CD14-positive monocyte (primary cell): ENCODE data around the gene CYP26C1. TPM values are rescaled to one million over a fixed set of nuclear protein-coding genes. Genes with fewer than 3 reads are reported as not detected.

Experiments used
- DNase-seq, 3 donors: peaks; one replicate each; pipeline ENCODE4 v3.0.0-alpha.2; 2011 to 2022
- H2AFZ ChIP-seq: 2 replicates; pipeline ENCODE4 v1.6.0; 2012; ENCODE audit warnings: mild to moderate bottlenecking, low read depth, low read length, inconsistent platforms; ENCODE audit not compliant: insufficient read depth, poor library complexity, severe bottlenecking
- H3K27ac ChIP-seq, 2 donors: 1 replicate in 1 of 2; 2 replicates in 1 of 2; pipeline ENCODE4 v1.5.1; 2012 to 2013; ENCODE audit warnings: low read length in 2 of 2, control low read depth in 1 of 2, inconsistent platforms in 1 of 2, low read depth in 1 of 2, mild to moderate bottlenecking in 1 of 2
- H3K27me3 ChIP-seq, 2 donors: one replicate each; pipeline versions ENCODE4 v1.6.0 to v1.6.1; 2011 to 2013; ENCODE audit warnings: low read length in 2 of 2; ENCODE audit not compliant: control insufficient read depth in 2 of 2, insufficient read depth in 2 of 2
- H3K36me3 ChIP-seq, 2 donors: replicated peaks in 1 of 2; 1 replicate in 1 of 2; 2 replicates in 1 of 2; pipeline versions ENCODE4 v1.5.1 to v1.6.1; 2012 to 2013; ENCODE audit warnings: low read length in 2 of 2, control low read depth in 1 of 2, inconsistent platforms in 1 of 2, mild to moderate bottlenecking in 1 of 2; ENCODE audit not compliant: insufficient read depth in 2 of 2, control insufficient read depth in 1 of 2
- H3K4me1 ChIP-seq, 2 donors: 1 replicate in 1 of 2; 2 replicates in 1 of 2; pipeline versions ENCODE4 v1.5.1 to v1.6.1; 2012 to 2013; ENCODE audit warnings: low read length in 2 of 2, control low read depth in 1 of 2, inconsistent platforms in 1 of 2, mild to moderate bottlenecking in 1 of 2, moderate library complexity in 1 of 2; ENCODE audit not compliant: insufficient read depth in 2 of 2, control insufficient read depth in 1 of 2
- H3K4me2 ChIP-seq: replicated peaks from 2 replicates; pipeline ENCODE3; 2012; ENCODE audit warnings: low read length, moderate library complexity, mild to moderate bottlenecking; ENCODE audit not compliant: poor library complexity, severe bottlenecking; ENCODE audit errors: extremely low read depth
- H3K4me3 ChIP-seq, 3 experiments: fragments of 200-600 bp in 1 of 3; sonication (generic) in 1 of 3; replicated peaks in 1 of 3; 1 replicate in 2 of 3; 2 replicates in 1 of 3; pipeline ENCODE4 v1.5.1; 2011 to 2013; ENCODE audit warnings: low read length in 3 of 3, mild to moderate bottlenecking in 3 of 3, control low read depth in 2 of 3, low read depth in 2 of 3, inconsistent platforms in 1 of 3, moderate library complexity in 1 of 3
- H3K79me2 ChIP-seq: 2 replicates; pipeline ENCODE4 v1.6.0; 2012; ENCODE audit warnings: mild to moderate bottlenecking, control low read depth, inconsistent platforms, low read length, moderate library complexity; ENCODE audit not compliant: insufficient read depth
- H3K9ac ChIP-seq: 2 replicates; pipeline ENCODE4 v1.6.0; 2017; ENCODE audit warnings: low read length, mild to moderate bottlenecking; ENCODE audit not compliant: insufficient read depth, poor library complexity, severe bottlenecking
- H3K9me3 ChIP-seq, 2 donors: replicated peaks in 1 of 2; 1 replicate in 1 of 2; 2 replicates in 1 of 2; pipeline versions ENCODE4 v1.5.1 to v1.6.1; 2012 to 2013; ENCODE audit warnings: low read length in 2 of 2, control low read depth in 1 of 2; ENCODE audit not compliant: control insufficient read depth in 1 of 2, insufficient read depth in 1 of 2
- H4K20me1 ChIP-seq: 2 replicates; pipeline ENCODE4 v1.6.0; 2012; ENCODE audit warnings: mild to moderate bottlenecking, low read length, control low read depth, moderate library complexity; ENCODE audit not compliant: insufficient read depth
- H3K27ac Mint-ChIP-seq, 7 donors: one replicate each; pipeline ENCODE4 v1.8.0; 2020; ENCODE audit warnings: mild to moderate bottlenecking in 7 of 7, mixed read lengths in 7 of 7, moderate library complexity in 6 of 7, inconsistent platforms in 2 of 7
- H3K27me3 Mint-ChIP-seq, 3 donors: one replicate each; pipeline ENCODE4 v1.8.0; 2021 to 2022; ENCODE audit warnings: low read depth in 3 of 3, mild to moderate bottlenecking in 3 of 3, mixed read lengths in 3 of 3, moderate library complexity in 3 of 3, inconsistent platforms in 1 of 3
- H3K36me3 Mint-ChIP-seq, 2 donors: one replicate each; pipeline ENCODE4 v1.8.0; 2020; ENCODE audit warnings: mixed read lengths in 2 of 2, inconsistent platforms in 1 of 2, mild to moderate bottlenecking in 1 of 2
- H3K4me1 Mint-ChIP-seq: one replicate; pipeline ENCODE4 v1.8.0; 2020; ENCODE audit warnings: mild to moderate bottlenecking, mixed read lengths
- H3K4me3 Mint-ChIP-seq, 2 donors: one replicate each; pipeline ENCODE4 v1.8.0; 2020; ENCODE audit warnings: mild to moderate bottlenecking in 2 of 2, mixed read lengths in 2 of 2, moderate library complexity in 1 of 2
- H3K9me3 Mint-ChIP-seq, 7 donors: one replicate each; pipeline ENCODE4 v1.8.0; 2020 to 2022; ENCODE audit warnings: mixed read lengths in 7 of 7, mild to moderate bottlenecking in 6 of 7, moderate library complexity in 6 of 7, inconsistent platforms in 2 of 7
- WGBS: methylation state at CpG from one replicate; pipeline ENCODE4 v1.1.5; 2013; ENCODE audit warnings: missing lambda C conversion rate; ENCODE audit not compliant: insufficient coverage; 5-methylcytosine and 5-hydroxymethylcytosine counted together
- intact Hi-C, 2 donors: fragments of 100-400 bp; cut with micrococcal nuclease; formaldehyde crosslinking; loops; one replicate each; pipeline versions ENCODE4 v1.15.0 to v1.15.1; 2023
- polyA plus RNA-seq, 3 donors: library from polyadenylated mRNA; depleted of rRNA in 1 of 3; unstranded in 2 of 3; stranded (reverse) in 1 of 3; fragments of 300-500 nt in 2 of 3; fragments of >200 nt in 1 of 3; fragmentation: Illumina TruSeq in 2 of 3; gene quantifications; 1 replicate in 2 of 3; 2 replicates in 1 of 3; pipeline ENCODE4 v1.2.3, GENCODE V29; 2012 to 2021
- TF ChIP-seq, protein P1 (sequence below): fragments of 200-600 bp; IDR thresholded peaks from one replicate; pipeline ENCODE4 v1.8.0; 2022; ENCODE audit warnings: antibody characterized with exemption, mild to moderate bottlenecking

Gene CYP26C1
- polyA plus RNA-seq, 3 donors: not detected

GRCh38 chr10:93080350-93081046 is 19.9 kb downstream of the CYP26C1 start:
- TF ChIP-seq, protein P1, sequence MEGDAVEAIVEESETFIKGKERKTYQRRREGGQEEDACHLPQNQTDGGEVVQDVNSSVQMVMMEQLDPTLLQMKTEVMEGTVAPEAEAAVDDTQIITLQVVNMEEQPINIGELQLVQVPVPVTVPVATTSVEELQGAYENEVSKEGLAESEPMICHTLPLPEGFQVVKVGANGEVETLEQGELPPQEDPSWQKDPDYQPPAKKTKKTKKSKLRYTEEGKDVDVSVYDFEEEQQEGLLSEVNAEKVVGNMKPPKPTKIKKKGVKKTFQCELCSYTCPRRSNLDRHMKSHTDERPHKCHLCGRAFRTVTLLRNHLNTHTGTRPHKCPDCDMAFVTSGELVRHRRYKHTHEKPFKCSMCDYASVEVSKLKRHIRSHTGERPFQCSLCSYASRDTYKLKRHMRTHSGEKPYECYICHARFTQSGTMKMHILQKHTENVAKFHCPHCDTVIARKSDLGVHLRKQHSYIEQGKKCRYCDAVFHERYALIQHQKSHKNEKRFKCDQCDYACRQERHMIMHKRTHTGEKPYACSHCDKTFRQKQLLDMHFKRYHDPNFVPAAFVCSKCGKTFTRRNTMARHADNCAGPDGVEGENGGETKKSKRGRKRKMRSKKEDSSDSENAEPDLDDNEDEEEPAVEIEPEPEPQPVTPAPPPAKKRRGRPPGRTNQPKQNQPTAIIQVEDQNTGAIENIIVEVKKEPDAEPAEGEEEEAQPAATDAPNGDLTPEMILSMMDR: peak; percentile 96
- H3K4me1 ChIP-seq: peaks cover 0 to 3% of the 10 kb centered on the region in 2 donors
- intact Hi-C loops: loop anchor here (2.0 to 5.0 kb wide), 4 partner anchors 207 to 272 kb away; no protein-coding TSS in a partner anchor
- no peaks in the 10 kb centered on the region for H3K36me3 ChIP-seq
- no peaks in the 10 kb centered on the region for H4K20me1 ChIP-seq
- no peak overlapping the region for H3K9ac ChIP-seq
- no peak overlapping the region for H3K4me3 ChIP-seq
- Mint-ChIP-seq H3K27ac (no peak overlapping the region), H3K4me1 (peaks cover 6% of the 10 kb centered on the region), H3K4me3 (peak overlapping the region in 1 of 2 donors; percentile 67), H3K27me3 (peaks cover 32 to 58% (median 54%) of the 10 kb centered on the region in 3 donors), H3K9me3 (peaks cover 0 to 3% (median 0%) of the 10 kb centered on the region in 7 donors), H3K36me3 (no peaks in the 10 kb centered on the region)
- H3K27me3 ChIP-seq: peaks cover 31 to 40% of the 10 kb centered on the region in 2 donors
- peak; percentile 32 to 47 (median 46) for DNase-seq
- H3K4me2 ChIP-seq: peak overlapping the region; percentile 20
- H3K9me3 ChIP-seq: peaks cover 0 to 7% of the 10 kb centered on the region in 2 donors
- no peaks in the 10 kb centered on the region for H3K79me2 ChIP-seq
- 65% methylated on average over 20 of the region's 22 CpGs for WGBS
- H3K27ac ChIP-seq: no peak overlapping the region
- H2AFZ ChIP-seq: peak overlapping the region; percentile 43

- TF ChIP-seq, protein P1: no peak
- no peak overlapping the region for H2AFZ ChIP-seq
- H3K79me2 ChIP-seq: no peaks in the 10 kb centered on the region
- DNase-seq: no peak
- Mint-ChIP-seq H3K27me3 (peaks cover 25 to 50% (median 46%) of the 10 kb centered on the region in 3 donors), H3K4me1 (peaks cover 6% of the 10 kb centered on the region), H3K4me3 (no peak overlapping the region), H3K27ac (no peak overlapping the region), H3K36me3 (no peaks in the 10 kb centered on the region), H3K9me3 (peaks cover 0 to 3% (median 0%) of the 10 kb centered on the region in 7 donors)
- H3K27ac ChIP-seq: no peak overlapping the region
- H4K20me1 ChIP-seq: no peaks in the 10 kb centered on the region
- no peak overlapping the region for H3K9ac ChIP-seq
- no peak overlapping the region for H3K4me2 ChIP-seq
- H3K36me3 ChIP-seq: no peaks in the 10 kb centered on the region
- 69% methylated on average over 2 of the region's 3 CpGs for WGBS
- peaks cover 24 to 31% of the 10 kb centered on the region in 2 donors for H3K27me3 ChIP-seq
- no peaks in the 10 kb centered on the region for H3K9me3 ChIP-seq
- H3K4me1 ChIP-seq: peaks cover 0 to 3% of the 10 kb centered on the region in 2 donors
- intact Hi-C loops: loop anchor here (2.0 to 5.0 kb wide), 4 partner anchors 206 to 271 kb away; no protein-coding TSS in a partner anchor
- H3K4me3 ChIP-seq: no peak overlapping the region
Observed at GRCh38 chr10:93081318-93081717, 20.7 kb downstream of the CYP26C1 start.
